Central memory CD4-positive, alpha-beta T cell (primary cell): ENCODE data around the gene CHL1.

Experiments
- DNase-seq: peaks from one replicate; pipeline ENCODE4 v3.0.0; 2022

The CHL1 gene

GRCh38 chr3:217099-217813, 20.7 kb downstream of the CHL1 start:
- no peak for DNase-seq

- DNase-seq, result no peak
These were observed 21.4 kb downstream of the CHL1 start for GRCh38 chr3:217948-218347.

GRCh38 chr3:228442-229182, 32.0 kb downstream of the CHL1 start:
- no peak for DNase-seq

- DNase-seq, result no peak
These were observed 32.7 kb downstream of the CHL1 start for GRCh38 chr3:229183-229661.

GRCh38 chr3:236881-237280, 40.3 kb downstream of the CHL1 start:
- DNase-seq, result no peak

GRCh38 chr3:242602-243355, 46.2 kb downstream of the CHL1 start:
- DNase-seq, result no peak

- no peak for DNase-seq
These were observed 46.8 kb downstream of the CHL1 start for GRCh38 chr3:243356-243725.

- no peak for DNase-seq
These were observed 47.5 kb downstream of the CHL1 start for GRCh38 chr3:244041-244440.

- DNase-seq, result no peak
These were observed 51.4 kb downstream of the CHL1 start for GRCh38 chr3:247916-248315.

- DNase-seq, result no peak
These were observed 52.4 kb downstream of the CHL1 start for GRCh38 chr3:248864-249520.

- DNase-seq, result no peak
These were observed 53.2 kb downstream of the CHL1 start for GRCh38 chr3:249587-250262.

GRCh38 chr3:256501-256900, 59.9 kb downstream of the CHL1 start:
- DNase-seq, result no peak

- no peak for DNase-seq
These were observed 61.3 kb downstream of the CHL1 start for GRCh38 chr3:257826-258225.

- DNase-seq, result no peak
These were observed 64.3 kb downstream of the CHL1 start for GRCh38 chr3:260898-261297.

GRCh38 chr3:263393-263792, 66.8 kb downstream of the CHL1 start:
- no peak for DNase-seq

GRCh38 chr3:264394-265156, 68.0 kb downstream of the CHL1 start:
- DNase-seq, result no peak

- DNase-seq, result no peak
These were observed 70.5 kb downstream of the CHL1 start for GRCh38 chr3:267101-267500.

GRCh38 chr3:270688-271087, 74.1 kb downstream of the CHL1 start:
- DNase-seq, result no peak

- no peak for DNase-seq
These were observed 78.4 kb downstream of the CHL1 start for GRCh38 chr3:274927-275326.

- no peak for DNase-seq
These were observed 81.3 kb downstream of the CHL1 start for GRCh38 chr3:277873-278272.

GRCh38 chr3:278300-279064, 81.9 kb downstream of the CHL1 start:
- DNase-seq, result no peak
